ENCODE results near the gene RABGEF1. TPM values are rescaled to one million over a fixed set of nuclear protein-coding genes. Genes with fewer than 3 reads are reported as not detected.

The RABGEF1 gene
- total RNA-seq, 1 experiment from 2014 or later, result 27.3 TPM

- POLR2A ChIA-PET, result interaction anchor here (0.7 kb wide), 1 partner anchor 22 kb away, joined by 3 read pairs; no protein-coding TSS in a partner anchor
- Histone ChIP-seq H3K4me3 (ENCODE audit: low read depth in 2 of 2, low read length in 2 of 2) (no peak overlapping the region), H3K27ac (ENCODE audit: low read length) (no peak overlapping the region), H3K36me3 (ENCODE audit: control insufficient read depth, insufficient read depth, low read length) (peaks cover 1% of the 10 kb centered on the region), H3K27me3 (ENCODE audit: control insufficient read depth, insufficient read depth, low read length) (no peaks in the 10 kb centered on the region), H3K9me3 (ENCODE audit: control insufficient read depth, insufficient read depth, low read depth, low read length) (no peaks in the 10 kb centered on the region), H3K4me1 (ENCODE audit: control insufficient read depth, insufficient read depth, low read length) (no peaks in the 10 kb centered on the region)
- in situ Hi-C loops (cut with HindIII; ENCODE audit: low pct_unique_long_range_greater_than_20kb, low sequenced_read_pairs) (no loop called here), intact Hi-C loops (cut with micrococcal nuclease; ENCODE audit: unreplicated experiment) (no loop called here)
- ATAC-seq (no peak), DNase-seq (ENCODE audit: low read depth, low spot score) (no peak)
- TF ChIP-seq TCF7L2 (IDR thresholded peaks at IDR 0.05; ENCODE audit: low read depth, low read length) (no peak), POLR2AphosphoS5 (IDR thresholded peaks at IDR 0.05; ENCODE audit: low read depth, low read length) (no peak), CTCF (IDR thresholded peaks at IDR 0.05) (no peak; the same call in 1 of the 2 replicates), SIN3A (IDR thresholded peaks at IDR 0.05; ENCODE audit: borderline replicate concordance, insufficient read depth, low read depth, low read length) (no peak), REST (IDR thresholded peaks at IDR 0.05; ENCODE audit: insufficient read depth in 1 of 2, low read depth in 2 of 2, low read length in 1 of 2) (no peak)
- no TSS peak for BruUV-seq (replicated peaks)
- CTCF ChIA-PET, result no interaction called here
Measured at GRCh38 chr7:66776800-66777442, 36.4 kb downstream of the RABGEF1 start.

- TF ChIP-seq SIN3A (IDR thresholded peaks at IDR 0.05; ENCODE audit: borderline replicate concordance, insufficient read depth, low read depth, low read length), result no peak
- no peak for TF ChIP-seq CTCF (IDR thresholded peaks at IDR 0.05)
- no peak for TF ChIP-seq REST (IDR thresholded peaks at IDR 0.05; ENCODE audit: insufficient read depth in 1 of 2, low read depth in 2 of 2, low read length in 1 of 2)
- no peak for TF ChIP-seq TCF7L2 (IDR thresholded peaks at IDR 0.05; ENCODE audit: low read depth, low read length)
- TF ChIP-seq POLR2AphosphoS5 (IDR thresholded peaks at IDR 0.05; ENCODE audit: low read depth, low read length), result no peak
- ChIA-PET POLR2A (no interaction called here), CTCF (no interaction called here)
- H3K27ac ChIP-seq (ENCODE audit: low read length), result no peak overlapping the region
- no TSS peak for BruUV-seq (replicated peaks)
- ATAC-seq (no peak), DNase-seq (ENCODE audit: low read depth, low spot score) (no peak)
- H3K4me3 ChIP-seq (ENCODE audit: low read depth in 2 of 2, low read length in 2 of 2), result no peak overlapping the region
- peaks cover 3% of the 10 kb centered on the region for H3K36me3 ChIP-seq (ENCODE audit: control insufficient read depth, insufficient read depth, low read length)
- H3K4me1 ChIP-seq (ENCODE audit: control insufficient read depth, insufficient read depth, low read length), result no peaks in the 10 kb centered on the region
- intact Hi-C loops (cut with micrococcal nuclease; ENCODE audit: unreplicated experiment), result no loop called here
- no peaks in the 10 kb centered on the region for H3K27me3 ChIP-seq (ENCODE audit: control insufficient read depth, insufficient read depth, low read length)
- in situ Hi-C loops (cut with HindIII; ENCODE audit: low pct_unique_long_range_greater_than_20kb, low sequenced_read_pairs), result no loop called here
- no peaks in the 10 kb centered on the region for H3K9me3 ChIP-seq (ENCODE audit: control insufficient read depth, insufficient read depth, low read depth, low read length)
Measured at GRCh38 chr7:66778201-66778600, 37.7 kb downstream of the RABGEF1 start.

Measured in Panc1 (cell line).